GM18507 (cell line): Measurements from ENCODE around the gene ASCL3.
"Not testable (repeated sequence)": the region's sequence is repeated elsewhere in the genome, so short reads cannot be mapped to it uniquely, and the experiment has no call there.

Source experiments
- DNase-seq: peaks from one replicate; pipeline ENCODE4 v3.0.0; 2011; ENCODE audit warnings: low read depth; ENCODE audit not compliant: insufficient read length; ENCODE audit errors: extremely low spot score
- FAIRE-seq: peaks from 2 replicates; lab custom pipeline; 2011; peaks lifted over from hg19 to GRCh38; lab: Jason Lieb, UNC

The ASCL3 gene

DNA sequence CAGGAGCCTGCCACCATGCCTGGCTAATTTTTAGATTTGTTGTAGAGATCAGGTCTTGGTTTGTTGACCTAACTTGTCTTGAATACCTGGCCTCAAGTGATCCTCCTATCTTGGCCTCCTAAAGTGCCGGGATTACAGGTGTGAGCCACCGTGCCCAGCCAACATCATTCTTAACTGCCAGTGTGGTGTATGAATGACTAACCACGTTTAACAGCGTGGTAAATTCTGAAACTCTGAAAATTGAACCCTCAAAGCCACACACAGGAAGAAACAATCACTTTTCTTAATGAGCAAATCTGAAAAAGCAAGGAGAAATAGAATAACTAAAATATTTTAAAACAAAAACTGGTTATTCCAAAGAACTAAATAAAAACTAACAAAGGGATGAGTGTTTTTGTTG lies 14.0 kb upstream of the ASCL3 start:
- no peak for FAIRE-seq
- no peak for DNase-seq

DNA sequence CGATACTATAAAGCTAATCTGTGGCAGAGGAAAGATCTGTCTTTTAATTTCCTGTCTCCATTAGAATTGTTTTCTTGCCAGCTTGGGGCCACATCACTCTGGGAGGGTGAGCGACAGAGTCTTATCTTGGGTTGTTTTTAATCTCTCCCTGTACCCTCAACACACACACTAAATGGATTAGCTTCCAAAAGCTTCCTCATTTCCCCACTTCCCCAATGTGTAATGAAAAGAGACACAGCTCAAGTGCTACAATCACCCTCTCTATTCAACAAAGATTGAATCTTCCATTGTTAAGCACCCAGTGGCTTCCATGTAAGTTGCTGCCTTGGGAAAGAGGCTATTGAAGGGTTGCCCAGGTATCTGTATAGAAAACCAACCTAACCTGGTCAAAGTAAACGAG lies 6.1 kb upstream of the ASCL3 start:
- DNase-seq (no peak), FAIRE-seq (no peak)

DNA sequence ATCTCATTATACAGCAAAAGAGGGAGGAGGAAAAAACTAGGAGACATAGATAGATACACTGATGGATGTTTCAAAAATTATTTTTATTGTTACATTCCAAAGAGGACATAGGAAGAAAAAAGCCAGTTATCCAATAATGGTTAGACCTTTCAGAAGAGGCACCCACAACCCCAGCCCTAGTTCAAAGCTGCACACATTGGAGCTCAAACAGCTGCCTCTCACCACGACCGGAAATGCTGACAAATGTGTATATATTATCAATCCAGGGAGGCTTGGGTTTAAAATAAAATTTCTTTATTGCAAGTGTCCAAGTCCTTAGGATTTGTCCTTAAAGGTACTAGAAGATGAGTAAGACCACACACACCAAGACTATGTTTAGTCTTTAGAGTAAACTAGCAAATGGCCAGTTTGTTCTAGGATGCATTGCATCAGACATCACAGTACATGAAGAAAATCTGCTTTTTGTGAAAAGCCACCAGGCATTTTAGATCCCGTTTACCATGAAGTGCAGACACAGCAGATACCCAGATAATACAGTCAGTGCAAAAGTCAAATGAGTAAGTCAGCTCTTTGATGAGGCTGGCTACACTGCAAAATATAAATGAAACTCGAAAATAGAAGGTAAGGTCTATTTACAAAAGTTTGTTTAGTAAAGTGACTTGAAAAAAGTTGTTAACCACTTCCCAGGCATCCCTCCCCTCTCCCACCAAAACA lies 4.6 kb upstream of the ASCL3 start:
- no peak for DNase-seq
- FAIRE-seq, result no peak

DNA sequence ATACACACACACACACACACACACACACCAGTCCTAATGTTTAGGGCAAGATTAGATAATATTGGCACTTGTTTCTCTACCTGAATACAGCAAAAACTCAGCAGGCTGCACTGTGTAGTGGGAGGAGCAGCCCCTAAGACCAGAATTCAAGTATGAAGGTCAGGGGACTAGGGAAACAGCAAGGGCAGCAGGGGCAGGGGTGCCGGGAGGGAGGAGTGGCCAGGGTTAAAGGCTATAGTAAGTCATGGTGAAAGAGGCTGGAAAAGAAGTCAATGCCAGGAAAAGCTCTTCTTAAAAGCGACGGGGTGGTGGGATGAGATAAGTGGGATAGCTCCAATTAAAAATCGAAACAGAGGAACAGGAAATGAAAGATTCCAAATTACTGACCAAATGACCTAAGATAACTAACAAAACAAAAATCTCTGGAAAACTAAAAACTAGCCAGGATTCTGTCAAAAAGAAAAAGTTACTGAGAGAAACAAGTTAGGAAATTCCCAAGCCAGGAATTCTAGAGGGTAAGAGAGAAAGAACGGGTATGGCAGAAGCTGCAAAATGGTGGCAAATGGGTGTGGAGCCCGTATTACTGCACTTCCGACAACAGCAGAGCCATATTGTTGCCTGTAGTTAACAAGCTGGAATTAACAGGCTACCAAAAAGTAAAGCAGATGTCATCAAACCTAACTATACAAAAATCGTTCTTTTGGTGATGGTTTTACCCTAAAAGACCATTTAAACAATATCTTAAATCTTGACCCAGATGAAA lies 1.3 kb downstream of the ASCL3 start:
- no peak for FAIRE-seq
- no peak for DNase-seq

DNA sequence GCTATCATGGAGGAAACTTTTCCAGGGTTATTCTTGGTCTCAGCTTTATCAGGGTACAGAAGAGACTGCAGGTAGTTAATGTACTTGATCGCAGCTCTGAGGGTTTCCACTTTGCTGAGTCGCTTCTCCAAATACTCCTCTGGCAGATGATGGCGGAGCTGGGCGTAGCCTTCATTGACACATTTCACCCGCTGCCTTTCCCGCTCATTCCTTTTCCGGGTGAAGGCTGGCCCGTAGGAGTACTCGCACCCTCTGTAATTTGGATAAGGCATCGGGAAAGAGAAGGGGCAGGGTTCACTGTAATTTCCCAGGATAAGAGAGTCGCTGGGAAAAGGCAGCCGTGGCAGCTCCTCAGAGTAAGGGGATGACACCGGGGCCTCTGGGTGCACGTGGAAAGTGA lies 5.2 kb downstream of the ASCL3 start:
- FAIRE-seq (no peak), DNase-seq (no peak)

DNA sequence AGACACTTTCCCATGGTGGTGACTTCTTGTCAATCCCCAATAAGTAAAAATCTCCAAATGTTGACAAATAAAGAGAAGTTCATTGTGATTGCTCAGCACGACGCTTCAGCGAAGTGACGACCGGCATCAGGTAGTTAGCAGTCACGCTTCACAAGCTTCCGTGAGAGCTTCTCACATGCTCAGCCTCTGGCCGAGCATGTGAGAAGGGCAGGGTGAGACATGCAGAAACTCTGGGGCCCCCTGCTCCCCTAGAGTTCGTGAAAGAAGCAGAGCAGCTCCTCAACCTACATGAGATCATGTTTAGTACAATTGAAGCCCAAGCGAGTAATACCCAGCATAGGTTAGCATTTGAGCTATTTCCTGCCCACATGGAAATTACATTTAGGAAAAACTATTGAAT lies 5.7 kb downstream of the ASCL3 start:
- peak; percentile 8 for DNase-seq
- FAIRE-seq, result peak; percentile 29

DNA sequence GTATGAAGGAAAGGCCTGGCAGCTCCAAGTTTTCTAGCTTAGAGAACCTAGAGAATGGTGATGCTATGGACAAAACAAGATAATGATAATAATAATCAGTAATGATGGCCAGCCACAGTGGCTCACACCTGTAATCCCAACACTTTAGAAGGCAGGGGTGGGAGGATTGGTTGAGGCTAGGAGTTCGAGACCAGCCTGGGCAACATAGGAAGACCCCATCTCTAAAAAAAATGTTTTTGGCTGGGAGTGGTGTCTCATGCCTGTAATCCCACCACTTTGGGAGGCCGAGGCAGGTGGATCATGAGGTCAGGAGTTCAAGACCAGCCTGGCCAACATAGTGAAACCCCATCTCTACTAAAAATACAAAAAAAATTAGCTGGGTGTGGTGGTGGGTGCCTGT lies 7.0 kb downstream of the ASCL3 start:
- not testable (repeated sequence) for DNase-seq, FAIRE-seq

DNA sequence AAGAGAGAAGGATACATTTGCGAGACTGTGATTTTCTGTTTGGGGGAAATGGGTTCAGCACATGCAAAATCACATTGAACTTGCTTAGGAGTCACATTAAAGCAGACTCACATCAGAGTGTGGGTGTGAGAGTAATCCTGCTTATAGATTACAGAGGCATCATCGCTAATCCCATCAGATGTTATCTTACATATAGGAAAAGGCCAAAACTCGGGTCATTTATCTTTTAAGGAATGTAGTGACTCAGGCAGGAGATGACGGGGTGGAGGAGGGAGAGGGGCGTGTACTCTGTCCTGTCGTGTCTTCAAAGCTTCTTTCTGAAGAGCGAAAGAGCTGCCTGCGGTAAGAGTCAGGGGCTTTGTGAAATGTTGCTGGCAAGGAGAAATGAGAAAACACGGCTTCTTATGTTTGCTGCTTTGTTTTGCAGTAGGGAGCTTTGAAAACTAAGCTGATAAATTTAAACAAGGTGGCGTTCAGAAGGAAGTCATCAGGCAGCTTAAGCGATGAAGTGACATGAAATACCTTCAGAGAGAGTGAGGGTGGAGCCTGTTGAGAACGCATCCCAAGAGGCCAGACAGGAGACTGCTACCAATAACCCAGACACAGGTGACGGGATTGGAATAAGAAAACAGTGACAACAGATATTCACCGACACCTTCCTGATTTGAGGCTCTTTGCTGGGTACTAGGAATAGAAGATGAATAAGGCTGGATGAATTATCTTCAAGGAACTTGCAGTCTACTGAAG lies 7.9 kb downstream of the ASCL3 start:
- no peak for DNase-seq
- FAIRE-seq, result no peak

DNA sequence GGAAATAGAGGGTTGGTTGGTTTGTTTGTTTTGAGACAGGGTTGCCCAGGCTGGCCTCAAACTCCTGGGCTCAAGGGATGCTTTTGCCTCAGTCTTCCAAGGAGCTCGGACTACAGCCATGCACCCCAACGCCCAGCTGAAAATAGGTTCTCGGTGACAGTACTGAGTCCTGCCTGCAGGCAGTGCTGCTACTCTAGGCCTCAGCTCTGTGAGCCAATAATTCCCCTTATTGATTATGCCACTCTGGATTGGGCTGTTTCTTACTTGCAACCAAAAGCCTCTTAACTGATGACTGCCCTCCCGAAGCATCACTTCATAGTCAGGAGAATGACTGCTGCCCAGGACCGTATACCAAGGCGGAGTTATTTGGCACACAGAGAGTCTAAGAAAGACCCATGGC lies 8.9 kb downstream of the ASCL3 start:
- no peak for DNase-seq
- no peak for FAIRE-seq

DNA sequence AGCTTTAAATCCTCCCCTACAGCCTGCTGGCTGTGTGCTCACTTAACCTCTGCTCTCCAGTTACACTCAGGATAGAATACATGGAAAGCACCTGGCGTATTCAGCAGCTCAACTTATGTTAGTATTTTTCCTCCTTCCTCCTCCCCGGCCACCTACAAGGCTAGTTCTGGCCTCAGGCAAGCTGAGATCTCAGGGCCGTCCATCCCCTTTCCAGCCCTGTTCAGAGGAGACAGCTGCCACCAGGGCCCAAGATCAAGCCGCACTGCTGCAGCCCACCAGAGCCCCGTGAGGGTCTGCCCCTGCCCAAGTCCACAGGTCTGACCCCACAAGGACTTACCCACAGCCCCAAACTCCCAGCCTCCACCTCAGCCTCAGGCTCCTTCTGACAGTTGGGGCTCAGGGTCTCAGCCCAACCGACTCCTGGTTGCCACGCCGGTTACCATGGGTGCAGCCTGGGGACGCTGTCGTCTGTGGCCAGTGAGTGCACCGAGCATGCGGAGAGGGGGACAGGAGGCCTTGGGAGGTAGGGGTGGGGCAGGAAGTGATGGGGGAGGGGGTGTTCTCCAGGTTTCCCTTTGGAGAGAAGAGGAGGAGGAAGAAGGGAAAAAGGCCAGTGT lies 10.1 kb downstream of the ASCL3 start, which contains the start of gene C11orf16:
C11orf16 (minus strand) TSS at position 384 of the 617 bp plus-strand sequence. CDS start 639 bp downstream, outside the sequence.
- no peak for FAIRE-seq
- DNase-seq, result no peak

DNA sequence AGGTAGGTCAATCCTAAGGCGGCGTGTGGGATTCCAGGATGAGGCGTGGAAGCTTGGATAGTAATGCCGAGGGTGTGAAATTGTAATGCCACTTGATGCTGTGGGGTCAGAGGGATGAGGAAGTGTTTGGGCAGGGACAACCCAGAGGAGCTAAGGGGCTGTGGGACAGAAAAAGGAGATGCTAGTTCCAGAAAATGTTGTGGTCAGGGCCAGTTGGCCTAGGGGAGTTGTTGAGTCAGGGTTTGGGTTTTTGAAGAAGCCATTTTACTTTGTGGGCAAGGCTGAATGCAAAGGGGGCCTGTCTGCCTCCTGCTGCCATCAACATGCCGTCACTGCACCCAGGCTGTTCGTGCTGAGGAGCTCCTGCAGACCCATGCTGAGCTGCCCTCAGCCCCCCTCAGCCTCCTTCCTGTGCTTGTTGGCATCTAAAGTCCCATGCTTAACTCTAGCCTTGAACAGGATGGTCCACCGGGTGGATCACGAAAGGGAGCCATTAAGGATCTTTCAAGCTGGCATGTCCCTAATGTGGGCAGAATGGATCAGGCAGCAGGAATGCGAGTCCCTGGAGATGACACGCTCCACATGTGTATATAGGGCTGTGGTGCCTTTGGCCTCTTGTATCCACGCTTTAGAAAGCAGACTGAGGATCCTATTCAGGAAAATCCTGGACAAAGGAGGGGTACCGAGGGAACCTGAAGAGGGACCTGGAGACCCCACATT lies 12.2 kb downstream of the ASCL3 start:
- DNase-seq, result no peak
- no peak for FAIRE-seq

DNA sequence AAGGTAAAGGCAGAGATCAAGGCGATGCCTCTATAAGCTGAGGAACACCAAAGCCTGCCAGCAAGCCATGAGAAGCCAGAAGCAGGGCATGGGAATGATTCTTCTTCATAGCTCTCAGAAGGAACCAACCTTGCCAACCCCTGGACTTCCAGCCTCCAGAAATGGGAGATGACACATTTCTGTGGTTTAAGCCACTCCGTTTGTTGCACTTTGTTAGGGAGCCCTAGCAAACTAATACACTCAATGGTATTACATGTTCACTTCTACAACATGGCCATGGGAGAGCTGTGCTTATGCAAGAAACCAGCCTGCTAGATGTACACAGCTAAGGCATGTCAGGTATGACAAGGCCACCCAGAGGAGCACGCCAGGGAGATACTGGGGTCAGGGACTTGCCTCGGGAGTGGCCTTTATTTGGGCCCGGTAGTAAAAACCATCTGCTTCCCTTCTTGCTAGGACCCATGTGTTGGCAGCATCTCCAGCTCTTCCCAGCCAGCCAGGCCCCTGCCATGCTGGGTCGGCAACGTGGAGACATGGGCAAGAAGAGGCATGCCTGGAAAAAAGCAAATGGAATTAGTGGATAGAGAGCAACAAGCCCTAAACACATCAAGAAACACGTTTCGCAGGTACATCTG lies 13.7 kb downstream of the ASCL3 start:
- no peak for DNase-seq
- no peak for FAIRE-seq

DNA sequence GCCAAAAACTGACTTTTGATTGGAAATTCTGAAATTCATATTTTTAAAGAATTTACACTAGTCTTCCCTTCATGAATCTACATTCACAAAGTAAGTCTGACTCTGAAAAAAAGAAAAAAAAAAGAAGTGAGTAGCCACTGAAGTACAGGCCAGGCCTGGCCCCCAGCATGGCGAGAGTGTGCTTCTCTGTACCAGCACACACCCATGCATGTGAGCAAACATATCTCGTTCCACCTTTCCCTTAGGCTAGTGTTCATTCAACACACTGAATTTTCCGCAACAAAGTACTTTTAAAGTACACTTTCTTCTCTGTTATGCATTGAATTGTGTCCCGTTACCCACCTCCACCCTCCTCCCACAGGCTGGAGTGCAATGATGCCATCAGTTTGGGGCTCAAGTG lies 14.6 kb downstream of the ASCL3 start:
- FAIRE-seq (no peak), DNase-seq (no peak)

DNA sequence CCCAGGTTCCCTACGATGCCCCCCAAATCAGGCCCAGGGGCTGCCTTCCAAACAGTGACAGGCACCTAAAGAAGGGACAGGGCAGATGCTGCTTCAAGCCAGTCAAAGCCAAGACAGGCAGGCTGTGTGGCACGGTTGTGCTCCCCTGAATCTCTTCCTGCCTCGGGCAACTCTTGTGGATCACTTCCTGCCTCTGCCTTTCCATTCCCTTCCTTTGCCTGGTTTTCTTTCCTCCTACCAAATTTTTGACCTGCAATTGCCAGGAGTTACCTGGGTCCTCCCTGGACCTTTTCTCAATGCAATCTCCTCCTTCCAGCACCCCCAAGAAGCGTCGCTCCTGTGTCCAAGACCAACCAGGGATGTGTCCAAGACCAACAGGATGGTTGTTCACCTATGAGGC lies 15.6 kb downstream of the ASCL3 start:
- FAIRE-seq (no peak), DNase-seq (no peak)

DNA sequence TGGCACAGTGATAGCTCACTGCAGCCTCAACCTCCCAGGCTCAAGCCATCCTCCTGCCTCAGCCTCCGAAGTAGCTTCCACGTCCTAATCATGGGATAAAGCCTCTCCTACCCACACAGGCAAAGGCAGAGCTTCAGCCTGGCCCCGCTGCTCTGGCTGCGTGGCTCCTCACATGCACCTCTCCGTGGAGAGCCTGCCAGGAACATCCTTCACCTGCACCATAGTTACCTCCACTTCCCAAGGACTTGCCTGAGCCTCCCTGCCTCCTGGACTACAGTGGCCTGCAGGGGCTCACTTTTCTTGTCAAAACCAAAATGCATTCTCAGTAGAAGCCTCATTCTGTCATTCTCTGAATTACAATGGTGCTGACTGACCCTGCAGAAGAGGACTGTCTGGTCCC lies 16.6 kb downstream of the ASCL3 start:
- FAIRE-seq, result no peak
- no peak for DNase-seq

DNA sequence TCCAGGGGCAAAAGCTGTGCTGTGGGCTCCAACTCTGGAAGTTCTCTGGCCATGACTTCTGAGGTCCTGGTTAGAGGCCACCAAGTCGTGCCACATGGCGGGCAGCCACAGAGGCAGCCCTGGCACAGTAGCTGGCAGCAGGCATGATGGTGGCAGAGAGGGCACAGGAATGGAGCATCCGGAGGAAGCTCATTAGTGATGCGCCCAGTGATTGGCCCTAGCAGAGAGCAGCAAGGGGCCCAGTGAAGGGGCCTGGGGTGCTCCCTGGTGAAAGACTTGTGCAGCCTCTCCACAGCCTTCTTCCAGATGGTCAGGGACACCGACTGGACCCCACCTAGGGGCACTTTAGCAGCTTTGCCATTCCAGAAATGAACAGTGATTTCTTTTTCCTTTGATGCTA lies 17.1 kb downstream of the ASCL3 start:
- no peak for DNase-seq
- no peak for FAIRE-seq

DNA sequence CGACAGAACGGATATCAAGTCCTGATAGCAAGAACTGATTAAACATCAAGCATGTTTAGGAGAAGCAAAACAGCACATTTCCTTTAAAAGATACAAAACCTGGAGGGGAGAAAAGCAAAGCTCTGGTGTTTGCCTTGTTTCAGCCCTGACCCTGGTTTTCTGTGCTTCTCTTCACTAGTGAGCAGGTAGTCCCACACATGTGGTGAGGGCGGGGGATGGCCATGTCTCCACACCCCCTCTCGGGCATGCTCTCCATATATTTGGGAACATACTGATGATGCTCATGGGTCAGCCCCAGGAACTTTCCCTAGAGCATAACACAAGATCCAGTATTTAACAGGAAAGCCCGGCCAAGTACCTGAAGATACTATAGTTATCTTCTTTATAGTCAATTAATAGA lies 20.1 kb downstream of the ASCL3 start:
- DNase-seq, result no peak

DNA sequence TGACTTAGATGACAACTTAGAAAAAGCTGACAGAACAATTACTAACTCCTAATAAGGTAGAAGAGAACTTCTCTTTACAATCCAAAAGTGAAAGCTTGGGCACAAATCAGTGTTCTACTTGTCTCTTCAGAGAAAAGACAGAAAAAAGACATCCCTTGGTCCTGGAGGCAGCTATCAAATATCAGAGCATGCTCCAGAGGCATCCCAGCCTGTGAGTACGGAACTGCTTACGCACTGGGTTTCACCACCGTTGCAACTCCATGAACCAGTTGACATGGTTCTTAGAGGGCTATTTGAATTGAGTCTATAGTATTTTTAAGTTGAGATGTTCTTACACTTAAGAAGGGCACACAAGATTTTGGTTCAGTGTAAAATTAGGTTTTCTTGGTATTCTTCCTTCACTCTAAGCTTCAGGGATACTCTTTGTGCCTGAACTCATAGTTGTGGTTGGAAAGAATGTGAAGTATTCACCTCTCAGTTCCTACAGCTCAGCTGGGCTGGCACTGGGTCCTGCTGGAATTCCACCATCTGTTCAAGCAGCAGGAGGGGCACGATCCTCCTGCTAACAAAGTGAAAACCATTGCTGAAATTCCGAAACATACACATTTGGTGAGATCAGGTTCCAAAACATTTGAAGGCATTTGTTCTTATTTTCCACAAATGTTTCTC lies 25.5 kb downstream of the ASCL3 start:
- DNase-seq (no peak), FAIRE-seq (no peak)

More for the DNA sequence above, 20.1 kb downstream of the ASCL3 start:
- no peak for FAIRE-seq

DNA sequence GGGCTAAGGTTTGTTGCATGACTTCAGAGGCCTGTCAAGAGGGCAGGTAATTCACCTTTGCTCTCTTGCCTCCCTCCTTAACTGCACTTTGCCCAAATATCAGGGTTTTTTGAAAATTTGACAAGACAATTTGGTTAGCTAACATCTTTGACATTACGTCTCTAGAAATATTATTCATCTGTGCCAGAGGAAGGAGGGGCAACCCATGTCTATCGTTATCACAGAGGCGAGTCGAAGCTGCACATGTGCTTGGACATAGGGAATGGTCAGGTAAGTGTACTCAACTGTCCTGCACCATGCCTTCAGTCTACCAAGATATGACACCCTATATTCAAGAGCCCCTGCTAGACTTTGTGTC lies 28.2 kb downstream of the ASCL3 start:
- no peak for FAIRE-seq
- no peak for DNase-seq
